ENCODE data around the gene CTU2. TPM values are rescaled to one million over a fixed set of nuclear protein-coding genes. Genes with fewer than 3 reads are reported as not detected.
A peak's percentile ranks its signal among the peaks of the same experiment; 100 is the strongest.

Gene CTU2
- total RNA-seq, 1 donor from 2014 or later: 13.1 TPM

DNA sequence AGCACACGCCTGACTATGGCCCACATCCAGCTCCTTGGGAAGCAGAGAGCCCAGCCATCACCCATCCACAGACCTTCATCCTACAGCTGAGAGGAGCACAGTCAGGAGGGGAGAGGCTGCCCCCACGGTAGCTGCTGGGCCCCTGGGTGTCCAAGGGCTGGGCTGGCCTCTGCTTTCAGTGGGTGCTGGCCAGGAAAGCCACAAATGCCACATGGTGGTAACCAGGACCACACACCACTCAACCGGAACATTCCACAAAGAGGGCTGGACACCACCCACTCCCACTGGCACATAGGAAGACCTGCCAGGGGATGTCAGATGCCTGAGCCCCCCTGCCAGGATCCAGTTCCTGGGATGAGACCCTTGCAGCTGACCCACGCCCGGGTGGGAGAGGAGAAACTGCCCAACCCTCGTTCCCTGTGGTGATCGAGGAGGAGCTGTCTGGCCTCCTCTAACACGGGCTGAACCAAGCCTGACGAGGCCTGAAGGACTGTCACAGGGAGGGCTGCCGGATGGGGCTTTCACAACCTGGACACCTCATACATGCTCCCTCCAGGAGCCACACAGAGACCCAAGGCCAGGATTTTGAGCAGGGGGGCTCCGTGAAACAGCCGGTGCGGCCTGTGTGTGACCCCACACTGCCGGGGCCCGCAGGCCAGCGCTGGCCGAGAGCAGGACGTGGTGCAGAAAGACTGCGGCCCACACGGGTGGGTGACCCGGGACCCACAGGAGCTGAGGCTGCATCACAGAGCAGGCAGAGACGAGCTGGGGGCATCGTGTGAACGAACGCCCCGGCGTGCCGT, 48.0 kb downstream of the CTU2 start:
- no peak overlapping the region for H3K27ac ChIP-seq (replicated peaks)
- DNase-seq: no peak
- intact Hi-C loops (cut with micrococcal nuclease): no loop called here
- no peaks in the 10 kb centered on the region for H3K36me3 ChIP-seq
- peaks cover 12% of the 10 kb centered on the region for H3K9me3 ChIP-seq (replicated peaks)
- TF ChIP-seq, protein P1, sequence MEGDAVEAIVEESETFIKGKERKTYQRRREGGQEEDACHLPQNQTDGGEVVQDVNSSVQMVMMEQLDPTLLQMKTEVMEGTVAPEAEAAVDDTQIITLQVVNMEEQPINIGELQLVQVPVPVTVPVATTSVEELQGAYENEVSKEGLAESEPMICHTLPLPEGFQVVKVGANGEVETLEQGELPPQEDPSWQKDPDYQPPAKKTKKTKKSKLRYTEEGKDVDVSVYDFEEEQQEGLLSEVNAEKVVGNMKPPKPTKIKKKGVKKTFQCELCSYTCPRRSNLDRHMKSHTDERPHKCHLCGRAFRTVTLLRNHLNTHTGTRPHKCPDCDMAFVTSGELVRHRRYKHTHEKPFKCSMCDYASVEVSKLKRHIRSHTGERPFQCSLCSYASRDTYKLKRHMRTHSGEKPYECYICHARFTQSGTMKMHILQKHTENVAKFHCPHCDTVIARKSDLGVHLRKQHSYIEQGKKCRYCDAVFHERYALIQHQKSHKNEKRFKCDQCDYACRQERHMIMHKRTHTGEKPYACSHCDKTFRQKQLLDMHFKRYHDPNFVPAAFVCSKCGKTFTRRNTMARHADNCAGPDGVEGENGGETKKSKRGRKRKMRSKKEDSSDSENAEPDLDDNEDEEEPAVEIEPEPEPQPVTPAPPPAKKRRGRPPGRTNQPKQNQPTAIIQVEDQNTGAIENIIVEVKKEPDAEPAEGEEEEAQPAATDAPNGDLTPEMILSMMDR (IDR thresholded peaks at IDR 0.05; ENCODE audit: borderline replicate concordance): no peak
- H3K27me3 ChIP-seq (ENCODE audit: low read depth): no peaks in the 10 kb centered on the region
- peaks cover 9% of the 10 kb centered on the region for H3K4me1 ChIP-seq
- H3K4me3 ChIP-seq: no peak overlapping the region

DNA sequence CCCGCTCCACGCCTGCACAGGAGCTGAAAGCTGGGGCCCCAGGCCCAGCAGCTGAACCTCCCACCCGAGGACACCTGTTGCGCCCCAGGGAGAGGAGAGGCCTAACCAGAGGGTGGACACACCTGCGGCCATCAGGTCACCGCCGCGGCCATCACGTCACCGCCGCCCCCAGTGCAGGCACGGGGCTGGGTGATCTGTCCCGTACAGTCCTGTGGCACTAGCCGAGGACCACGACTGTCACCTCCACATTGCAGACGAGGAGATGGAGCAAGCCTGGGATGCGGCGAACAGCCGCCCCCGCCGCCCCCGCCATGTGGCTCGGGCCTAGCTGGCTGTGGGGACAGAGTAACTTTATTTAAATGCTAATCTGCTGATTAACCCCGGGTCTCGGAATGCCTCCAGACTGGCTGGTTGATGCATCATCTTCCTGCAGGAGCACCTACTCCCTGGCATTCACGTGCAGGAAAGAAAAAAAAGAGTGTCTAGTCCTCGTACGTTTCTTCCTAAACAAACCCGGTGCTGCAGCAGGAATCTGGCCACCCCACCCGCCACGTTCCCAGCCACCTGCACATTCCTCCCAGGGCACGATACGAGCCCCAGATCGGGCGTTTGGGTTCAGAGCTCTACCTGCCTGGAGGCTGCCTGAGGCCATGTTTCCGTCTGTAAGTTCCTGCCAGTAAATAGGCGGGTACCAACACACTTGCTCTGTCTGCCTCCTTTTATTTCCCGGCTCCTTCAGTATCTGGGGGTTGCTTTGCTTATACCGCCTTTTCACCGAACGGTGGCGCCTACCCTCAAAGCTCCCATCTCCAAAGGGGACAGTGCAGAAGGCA, 48.8 kb downstream of the CTU2 start:
- peaks cover 13% of the 10 kb centered on the region for H3K9me3 ChIP-seq (replicated peaks)
- no peak for DNase-seq
- intact Hi-C loops (cut with micrococcal nuclease): no loop called here
- H3K36me3 ChIP-seq: no peaks in the 10 kb centered on the region
- no peak overlapping the region for H3K4me3 ChIP-seq
- peaks cover 16% of the 10 kb centered on the region for H3K4me1 ChIP-seq
- H3K27ac ChIP-seq (replicated peaks): no peak overlapping the region
- TF ChIP-seq, protein P1 (IDR thresholded peaks at IDR 0.05; ENCODE audit: borderline replicate concordance): peak; percentile 30
- H3K27me3 ChIP-seq (ENCODE audit: low read depth): no peaks in the 10 kb centered on the region

DNA sequence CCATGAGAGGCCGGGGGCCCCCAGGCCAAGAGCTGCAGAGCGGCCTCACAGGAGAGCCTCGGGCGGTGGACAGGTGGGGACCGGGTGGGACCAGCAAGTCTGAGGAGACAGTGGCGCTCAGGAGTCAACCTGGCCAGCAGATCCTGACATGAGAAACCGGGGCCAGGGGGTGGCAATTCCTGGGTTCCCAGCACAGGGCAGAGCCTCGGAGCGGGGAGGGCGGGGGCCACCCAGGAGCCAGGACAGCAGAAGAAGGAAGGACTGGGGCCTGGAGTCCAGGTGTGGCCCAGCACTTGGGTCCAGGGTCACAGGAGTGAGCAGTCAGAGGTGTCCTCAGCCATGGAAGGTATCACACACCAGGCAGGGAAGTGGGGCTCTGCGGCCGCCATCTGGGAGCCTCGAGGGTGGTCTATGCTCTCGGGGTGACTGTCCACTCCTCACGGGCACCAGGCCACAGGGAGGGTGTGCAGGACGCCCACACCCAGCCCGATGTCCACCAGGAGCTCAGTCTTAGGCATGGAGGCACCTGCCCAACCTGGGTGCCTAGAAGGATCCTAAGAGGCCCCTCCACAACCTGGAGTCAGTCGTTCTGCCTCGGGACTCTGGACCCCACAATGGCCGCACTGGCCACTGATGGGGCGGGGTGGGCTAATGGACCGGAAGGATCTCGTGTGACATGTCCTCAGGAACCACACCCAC, 49.6 kb downstream of the CTU2 start:
- H3K4me3 ChIP-seq: no peak overlapping the region
- H3K27ac ChIP-seq (replicated peaks): no peak overlapping the region
- intact Hi-C loops (cut with micrococcal nuclease): no loop called here
- peaks cover 16% of the 10 kb centered on the region for H3K4me1 ChIP-seq
- TF ChIP-seq, protein P1 (IDR thresholded peaks at IDR 0.05; ENCODE audit: borderline replicate concordance): no peak
- peaks cover 13% of the 10 kb centered on the region for H3K9me3 ChIP-seq (replicated peaks)
- no peaks in the 10 kb centered on the region for H3K36me3 ChIP-seq
- no peak for DNase-seq
- H3K27me3 ChIP-seq (ENCODE audit: low read depth): no peaks in the 10 kb centered on the region

- no peak for DNase-seq
- Histone ChIP-seq H3K27ac (replicated peaks) (no peak overlapping the region), H3K4me3 (no peak overlapping the region), H3K4me1 (peaks cover 31% of the 10 kb centered on the region), H3K36me3 (no peaks in the 10 kb centered on the region), H3K9me3 (replicated peaks) (peaks cover 13% of the 10 kb centered on the region), H3K27me3 (ENCODE audit: low read depth) (no peaks in the 10 kb centered on the region)
- intact Hi-C loops (cut with micrococcal nuclease): no loop called here
- TF ChIP-seq, protein P1 (IDR thresholded peaks at IDR 0.05; ENCODE audit: borderline replicate concordance): no peak
These were observed 52.1 kb downstream of the CTU2 start for GRCh38 chr16:88758227-88758943.

DNA sequence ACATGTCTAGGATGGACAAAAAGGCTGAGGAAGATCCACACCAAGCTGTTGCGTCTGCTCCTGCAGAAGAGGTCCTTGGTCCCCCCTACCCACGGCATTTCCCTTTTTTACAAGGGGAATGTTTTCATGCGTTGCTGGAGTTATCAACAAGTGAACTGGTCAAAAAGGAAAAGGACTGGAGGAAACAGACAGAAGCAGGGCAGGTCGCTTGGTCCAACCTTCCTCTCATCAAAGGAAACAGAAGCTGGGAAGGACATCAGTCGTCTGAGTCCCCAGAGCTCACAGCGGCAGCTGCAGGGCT, 52.6 kb downstream of the CTU2 start:
- H3K4me1 ChIP-seq: peaks cover 35% of the 10 kb centered on the region
- H3K36me3 ChIP-seq: no peaks in the 10 kb centered on the region
- no peaks in the 10 kb centered on the region for H3K27me3 ChIP-seq (ENCODE audit: low read depth)
- intact Hi-C loops (cut with micrococcal nuclease): no loop called here
- no peak for DNase-seq
- H3K9me3 ChIP-seq (replicated peaks): peaks cover 13% of the 10 kb centered on the region
- H3K27ac ChIP-seq (replicated peaks): no peak overlapping the region
- TF ChIP-seq, protein P1 (IDR thresholded peaks at IDR 0.05; ENCODE audit: borderline replicate concordance): no peak
- H3K4me3 ChIP-seq: no peak overlapping the region

All from left ventricle myocardium inferior (tissue), 1 donor.